ENCODE results near the gene CALHM4.

DNA sequence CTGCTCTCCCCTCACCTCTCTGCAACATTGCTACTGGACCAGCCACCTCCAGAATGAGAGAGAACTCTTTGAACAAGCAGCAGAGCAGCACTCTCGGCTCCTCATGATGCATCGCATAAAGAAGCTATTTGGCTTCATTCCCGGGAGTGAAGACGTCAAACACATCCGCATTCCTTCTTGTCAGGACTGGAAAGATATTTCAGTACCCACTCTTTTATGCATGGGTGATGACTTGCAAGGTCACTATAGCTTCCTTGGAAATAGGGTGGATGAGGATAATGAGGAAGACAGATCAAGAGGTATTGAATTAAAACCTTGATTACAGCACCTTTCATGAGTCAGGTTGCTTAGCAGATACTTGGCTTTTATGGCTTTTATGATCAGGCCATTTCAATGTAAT is 4.3 kb downstream of the CALHM4 start:
- TF ChIP-seq CTCF (IDR thresholded peaks at IDR 0.05), result no peak
- TF ChIP-seq POLR2A (IDR thresholded peaks at IDR 0.05), result no peak
- TF ChIP-seq EP300 (IDR thresholded peaks at IDR 0.05), result no peak
- no peak for TF ChIP-seq POLR2AphosphoS5 (IDR thresholded peaks at IDR 0.05)
